Stimulated activated CD8-positive, alpha-beta memory T cell treated with anti-CD3 and anti-CD28 coated beads, Interleukin-4, amount 100 ng/mL, for 1 hour (primary cell): ENCODE measurements around the gene DBF4B.

ENCODE experiments used
- DNase-seq, 2 donors: peaks; one replicate each; pipeline ENCODE4 v3.0.0-alpha.2; 2020; ENCODE audit warnings: low read depth in 2 of 2, low spot score in 1 of 2

DBF4B gene

DNA sequence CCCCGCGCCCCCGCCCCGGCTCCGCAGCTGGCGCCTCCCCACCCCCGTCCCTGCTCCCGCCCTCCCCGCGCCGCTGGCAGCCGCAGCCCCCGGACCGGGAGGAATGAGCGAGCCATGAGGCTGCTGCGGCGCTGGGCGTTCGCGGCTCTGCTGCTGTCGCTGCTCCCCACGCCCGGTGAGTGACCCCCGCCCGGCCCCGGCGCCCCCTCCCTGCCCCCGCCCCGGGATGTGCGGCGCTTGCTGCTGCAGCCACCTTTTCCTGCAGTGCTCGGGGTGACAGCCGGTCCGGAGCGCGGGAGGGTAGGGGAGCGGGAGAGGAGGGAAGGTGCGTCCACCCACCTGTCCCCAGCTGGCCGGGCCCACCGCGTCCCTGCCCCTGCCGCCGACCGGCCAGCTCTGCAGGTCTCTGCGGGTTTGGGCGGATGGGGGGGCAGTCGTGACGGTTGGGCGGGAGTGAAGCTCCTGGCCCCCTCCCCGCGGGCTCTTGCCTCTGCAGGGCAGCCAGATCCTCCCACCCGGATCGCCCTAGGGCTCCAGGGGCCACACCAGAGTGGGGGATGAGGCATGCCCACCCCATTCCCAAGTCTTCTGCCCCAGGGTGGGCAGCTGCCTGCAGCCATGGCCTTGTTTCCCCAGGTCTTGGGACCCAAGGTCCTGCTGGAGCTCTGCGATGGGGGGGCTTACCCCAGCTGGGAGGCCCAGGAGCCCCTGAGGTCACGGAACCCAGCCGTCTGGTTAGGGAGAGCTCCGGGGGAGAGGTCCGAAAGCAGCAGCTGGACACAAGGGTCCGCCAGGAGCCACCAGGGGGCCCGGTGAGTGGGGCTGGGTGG lies 50.8 kb downstream of the DBF4B start:
- no peak for DNase-seq

DNA sequence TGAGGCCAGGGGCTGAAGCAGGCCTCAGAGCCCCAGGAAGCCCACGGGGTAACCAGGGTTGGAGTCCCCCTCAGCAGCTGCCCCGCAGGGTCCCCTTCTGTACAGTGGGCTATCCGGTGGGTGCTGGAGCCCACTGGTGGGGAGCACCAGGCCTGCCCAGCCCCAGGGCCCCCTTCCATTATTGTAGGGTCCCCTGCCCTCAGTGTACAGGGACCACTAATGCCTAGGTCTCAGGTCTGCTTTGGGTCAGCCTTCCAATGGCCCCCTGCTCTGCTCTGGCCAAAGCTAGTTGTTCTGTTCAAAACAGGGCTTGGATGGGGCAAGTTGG lies 51.4 kb downstream of the DBF4B start:
- DNase-seq: no peak

DNA sequence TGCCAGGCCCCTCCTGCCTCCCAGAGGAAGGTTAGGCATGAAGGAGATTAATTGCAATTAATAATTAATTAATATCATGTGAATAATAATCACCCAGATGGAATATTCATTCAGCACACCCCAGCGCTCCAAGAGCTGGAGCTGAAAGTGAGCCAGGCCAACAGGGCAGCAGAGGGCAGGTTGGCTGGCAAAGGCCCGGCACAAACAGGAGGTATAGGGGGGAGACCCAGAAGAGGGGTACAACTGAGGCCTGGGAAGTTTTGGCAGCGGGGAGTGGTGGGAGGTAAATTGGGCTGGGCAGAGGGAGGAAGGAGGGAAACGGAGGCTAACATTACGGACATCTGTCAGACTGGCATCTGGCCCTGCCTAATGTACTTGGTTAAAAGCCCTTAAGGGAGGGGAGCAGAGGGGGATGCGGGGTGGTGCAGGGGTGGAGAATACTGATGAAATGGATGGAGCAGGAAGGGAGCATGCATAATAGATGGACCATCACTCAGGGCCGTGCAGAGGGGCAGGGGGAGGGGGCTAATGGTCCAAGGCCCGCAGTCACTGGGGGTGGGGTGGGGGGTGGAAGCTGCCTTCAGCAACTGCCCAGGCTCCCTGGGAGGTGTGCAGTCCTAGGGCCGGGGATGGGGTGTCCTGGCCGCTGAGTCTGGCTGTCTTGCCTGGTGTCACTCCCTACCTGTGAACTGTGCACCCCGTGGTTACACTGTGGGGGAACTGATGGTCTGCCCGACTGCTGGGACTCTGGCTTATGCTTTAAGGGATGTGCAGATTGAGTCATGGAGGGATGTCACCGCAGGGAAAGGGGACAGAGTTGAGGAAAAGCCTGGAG lies 52.2 kb downstream of the DBF4B start:
- DNase-seq: no peak

DNA sequence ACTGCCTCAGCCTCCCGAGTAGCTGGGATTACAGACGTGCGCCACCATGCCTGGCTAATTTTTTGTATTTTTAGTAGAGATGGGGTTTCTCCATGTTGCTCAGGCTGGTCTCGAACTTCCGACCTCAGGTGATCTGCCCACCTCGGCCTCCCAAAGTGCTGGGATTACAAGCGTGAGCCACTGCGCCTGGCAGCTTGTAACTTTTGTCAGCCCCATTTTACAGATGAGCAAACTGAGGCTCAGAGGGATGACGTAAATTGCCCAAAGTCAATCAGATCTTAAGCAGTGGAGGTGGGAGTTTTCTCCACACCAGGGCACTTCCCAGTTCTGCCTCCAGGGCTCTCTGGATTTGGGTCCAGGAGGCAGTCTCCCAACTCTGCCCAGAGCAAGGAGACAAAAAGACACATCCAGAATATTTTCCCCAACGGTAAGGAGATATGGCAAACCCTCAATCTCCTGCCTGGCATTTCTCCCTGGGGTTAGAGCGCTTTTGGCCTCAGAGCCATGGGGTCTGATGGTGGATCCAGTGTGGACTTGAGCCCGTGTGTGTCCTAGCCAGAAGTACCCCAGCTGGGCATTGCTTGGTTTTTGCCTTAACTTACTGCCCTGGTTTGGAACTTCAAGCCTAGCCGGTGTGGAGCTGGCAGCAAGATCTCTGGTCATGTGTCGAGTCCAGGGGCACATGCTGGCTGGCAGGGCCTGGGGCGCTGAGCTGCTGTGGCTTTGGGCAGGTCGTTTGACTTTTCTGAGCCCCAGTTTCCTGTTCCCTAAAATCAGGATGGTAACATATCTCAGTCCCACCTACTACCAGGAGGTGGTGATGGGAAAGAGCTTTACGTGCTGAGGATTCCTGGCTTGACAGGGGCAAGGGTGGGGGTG lies 53.7 kb downstream of the DBF4B start:
- DNase-seq: no peak

DNA sequence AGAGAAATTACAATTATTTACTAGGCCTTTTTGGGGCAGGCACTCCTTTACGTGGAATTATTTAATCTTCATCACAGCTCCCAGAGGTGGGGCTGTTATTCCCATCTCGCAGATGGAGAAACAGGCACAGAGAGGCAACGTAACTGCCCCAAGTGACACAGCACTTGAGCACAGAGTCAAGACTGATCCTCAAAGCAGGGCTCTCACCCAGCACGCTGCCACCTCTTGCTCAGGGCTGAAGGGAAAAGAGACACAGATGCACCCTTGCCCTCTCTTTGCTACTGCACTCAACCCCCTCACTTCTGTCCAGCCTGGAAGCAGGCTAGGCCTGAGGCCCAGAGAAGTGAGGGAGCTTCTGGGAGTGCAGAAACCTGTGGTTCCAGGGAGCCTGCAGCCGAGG lies 54.7 kb downstream of the DBF4B start:
- no peak for DNase-seq

DNA sequence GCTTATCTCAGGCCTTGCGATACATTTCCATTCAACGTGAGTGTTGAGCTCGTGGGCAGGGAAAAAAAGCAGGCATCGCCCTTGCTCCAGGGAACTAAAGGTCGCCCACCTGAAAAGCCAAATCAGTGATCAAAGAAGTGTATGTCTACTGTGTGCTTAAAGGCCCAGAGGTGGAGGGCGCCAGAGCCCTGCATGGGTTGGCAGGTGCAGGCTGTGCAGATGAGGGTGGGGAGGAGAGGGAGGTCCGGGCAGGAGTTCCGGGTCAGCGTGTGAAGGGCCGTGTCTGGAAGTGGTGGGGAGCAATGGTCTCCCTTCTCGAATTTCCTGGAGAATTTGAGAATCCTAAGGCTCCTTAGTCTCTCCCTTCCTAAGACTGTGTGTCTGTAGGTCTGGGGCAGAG lies 57.5 kb downstream of the DBF4B start:
- DNase-seq: no peak

GRCh38 chr17:44766409-44767038 lies 58.1 kb downstream of the DBF4B start:
- DNase-seq: no peak

- DNase-seq: no peak
These were observed 59.0 kb downstream of the DBF4B start for GRCh38 chr17:44767493-44767892.

- no peak for DNase-seq
These were observed 60.2 kb downstream of the DBF4B start for GRCh38 chr17:44768505-44769142.

GRCh38 chr17:44769230-44769629 lies 60.8 kb downstream of the DBF4B start:
- no peak for DNase-seq

DNA sequence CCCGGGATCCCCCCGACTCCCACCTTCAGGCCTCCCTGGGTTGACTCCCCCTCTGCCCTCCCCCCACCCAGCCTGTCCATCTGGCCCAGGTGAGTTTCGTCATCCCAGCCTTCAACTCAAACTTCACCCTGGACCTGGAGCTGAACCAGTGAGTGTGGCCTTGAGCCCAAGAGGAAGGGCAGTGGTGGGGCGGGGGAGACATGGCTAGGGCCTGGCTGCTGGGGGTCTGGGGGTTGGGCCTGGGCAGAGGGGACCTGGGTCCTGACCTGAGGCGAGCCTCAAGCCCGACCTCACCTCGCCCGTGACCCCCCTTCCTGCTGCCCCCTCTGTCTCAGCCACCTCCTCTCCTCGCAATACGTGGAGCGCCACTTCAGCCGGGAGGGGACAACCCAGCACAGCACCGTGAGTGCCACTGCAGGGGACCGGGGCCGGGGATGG lies 61.2 kb downstream of the DBF4B start:
- DNase-seq: no peak

GRCh38 chr17:44770166-44770925 lies 61.9 kb downstream of the DBF4B start:
- DNase-seq: no peak

DNA sequence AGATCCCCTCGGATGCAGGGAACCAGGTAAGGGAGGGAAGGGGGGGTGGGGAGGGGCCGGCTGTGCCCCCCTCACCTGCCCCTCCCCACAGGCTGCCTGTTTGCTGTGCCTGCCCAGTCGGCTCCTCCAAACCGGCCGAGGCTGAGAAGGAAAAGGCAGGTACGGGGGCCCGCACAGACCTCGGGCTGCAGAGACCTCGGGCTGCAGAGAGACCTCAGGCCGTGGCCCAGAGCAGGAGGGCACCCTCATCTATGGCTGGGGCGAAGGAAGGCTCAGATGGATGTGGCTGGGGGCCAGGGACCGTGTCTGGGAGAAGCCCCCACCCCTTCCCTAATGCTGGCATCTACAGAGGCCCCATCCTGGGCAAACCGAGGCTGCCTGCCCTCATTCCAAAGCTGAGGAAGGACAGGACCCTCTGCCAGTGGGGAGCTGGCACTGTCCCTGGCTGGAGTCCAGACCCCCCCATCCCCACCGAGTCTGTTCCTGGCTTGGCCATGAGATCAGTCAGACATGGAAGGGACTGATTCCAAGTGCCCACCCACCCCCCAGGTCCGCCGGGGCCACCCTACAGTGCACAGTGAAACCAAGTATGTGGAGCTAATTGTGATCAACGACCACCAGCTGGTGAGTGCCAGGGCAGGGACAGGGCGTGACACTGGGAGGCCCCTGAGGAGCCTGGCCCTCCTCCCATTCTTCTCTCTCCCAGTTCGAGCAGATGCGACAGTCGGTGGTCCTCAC lies 64.0 kb downstream of the DBF4B start:
- no peak for DNase-seq

- no peak for DNase-seq
These were observed 64.7 kb downstream of the DBF4B start for GRCh38 chr17:44773140-44773539.

DNA sequence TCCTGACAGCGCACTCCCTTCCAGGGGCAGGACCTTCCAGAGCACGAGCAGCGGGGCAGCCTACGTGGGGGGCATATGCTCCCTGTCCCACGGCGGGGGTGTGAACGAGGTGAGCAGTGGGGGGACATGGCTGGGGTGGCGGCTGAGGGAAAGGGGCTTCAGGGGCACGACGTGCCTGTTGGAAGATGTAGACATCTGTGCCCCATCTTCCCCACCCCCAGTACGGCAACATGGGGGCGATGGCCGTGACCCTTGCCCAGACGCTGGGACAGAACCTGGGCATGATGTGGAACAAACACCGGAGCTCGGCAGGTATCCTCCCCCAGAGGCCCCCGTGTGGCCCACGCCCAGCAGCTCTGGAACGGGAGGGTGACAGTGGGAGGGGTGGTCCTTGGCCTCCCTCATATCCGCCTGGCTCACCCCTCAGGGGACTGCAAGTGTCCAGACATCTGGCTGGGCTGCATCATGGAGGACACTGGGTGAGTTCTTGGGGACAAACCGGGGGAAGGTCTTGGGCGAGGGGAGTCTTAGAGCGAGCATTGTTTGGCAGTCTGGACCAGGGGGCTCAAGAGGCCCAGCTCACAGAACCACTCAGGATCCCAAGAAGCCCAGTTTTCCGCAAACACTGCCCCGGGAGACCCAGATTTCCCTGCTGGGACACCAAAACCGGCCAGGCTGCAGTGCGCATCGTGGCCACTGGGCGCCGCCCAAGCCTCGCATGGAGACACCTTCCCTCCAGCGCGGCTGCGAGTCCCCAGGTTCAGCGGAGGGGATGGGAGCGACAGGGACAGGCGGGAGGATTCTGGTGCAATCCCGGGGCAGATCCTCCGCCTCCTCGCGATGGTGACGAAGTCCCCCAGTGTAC lies 66.0 kb downstream of the DBF4B start:
- peak; percentile 66 to 69 for DNase-seq

DNA sequence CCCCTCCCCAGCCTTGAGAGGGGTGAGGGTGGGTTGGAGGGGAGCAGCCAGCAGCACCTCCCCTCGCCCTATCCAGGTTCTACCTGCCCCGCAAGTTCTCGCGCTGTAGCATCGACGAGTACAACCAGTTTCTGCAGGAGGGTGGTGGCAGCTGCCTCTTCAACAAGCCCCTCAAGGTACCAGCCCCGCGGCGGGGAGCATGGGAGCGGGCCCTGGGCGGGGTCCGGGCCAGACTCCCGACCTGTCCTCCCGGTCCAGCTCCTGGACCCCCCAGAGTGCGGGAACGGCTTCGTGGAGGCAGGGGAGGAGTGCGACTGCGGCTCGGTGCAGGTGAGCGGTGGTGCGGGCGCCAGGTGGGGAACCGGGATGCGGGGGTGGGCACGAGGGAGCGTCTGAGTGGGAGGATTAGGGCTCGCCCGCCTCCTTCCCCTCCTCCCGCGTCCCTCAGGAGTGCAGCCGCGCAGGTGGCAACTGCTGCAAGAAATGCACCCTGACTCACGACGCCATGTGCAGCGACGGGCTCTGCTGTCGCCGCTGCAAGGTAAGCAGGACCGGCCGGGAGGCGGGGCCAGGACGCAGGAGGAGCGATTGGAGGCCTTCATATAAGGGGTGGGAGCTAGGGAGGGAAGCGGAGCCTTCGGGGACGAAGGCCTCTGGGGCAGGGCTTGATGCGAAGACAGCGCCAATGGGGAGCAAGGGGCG lies 66.8 kb downstream of the DBF4B start:
- peak; percentile 96 for DNase-seq

- DNase-seq: no peak
These were observed 67.6 kb downstream of the DBF4B start for GRCh38 chr17:44775838-44776621.
